AG09309 (cell line): Measurements from ENCODE around the gene IKZF2.

Experiments
- DNase-seq: peaks from one replicate; pipeline ENCODE4 v3.0.0-alpha.2; 2010; ENCODE audit warnings: low read depth
- H3K4me3 ChIP-seq: 2 replicates; pipeline ENCODE4 v1.5.1; 2011; ENCODE audit warnings: mild to moderate bottlenecking, low read depth, low read length, moderate library complexity; ENCODE audit not compliant: control insufficient read depth
- TF ChIP-seq, protein P1 (sequence below): IDR thresholded peaks from 2 replicates; pipeline ENCODE4 v1.5.1; 2011; ENCODE audit warnings: mild to moderate bottlenecking, low read depth, low read length, inconsistent platforms; ENCODE audit not compliant: insufficient read depth, control insufficient read depth; ENCODE audit errors: missing control alignments

The IKZF2 gene

GRCh38 chr2:213105212-213105611, 46.2 kb downstream of the IKZF2 start:
- no peak for DNase-seq
- H3K4me3 ChIP-seq, result no peak overlapping the region

GRCh38 chr2:213104903-213105202, 46.6 kb downstream of the IKZF2 start:
- H3K4me3 ChIP-seq, result no peak overlapping the region
- no peak for DNase-seq
- TF ChIP-seq, protein P1, sequence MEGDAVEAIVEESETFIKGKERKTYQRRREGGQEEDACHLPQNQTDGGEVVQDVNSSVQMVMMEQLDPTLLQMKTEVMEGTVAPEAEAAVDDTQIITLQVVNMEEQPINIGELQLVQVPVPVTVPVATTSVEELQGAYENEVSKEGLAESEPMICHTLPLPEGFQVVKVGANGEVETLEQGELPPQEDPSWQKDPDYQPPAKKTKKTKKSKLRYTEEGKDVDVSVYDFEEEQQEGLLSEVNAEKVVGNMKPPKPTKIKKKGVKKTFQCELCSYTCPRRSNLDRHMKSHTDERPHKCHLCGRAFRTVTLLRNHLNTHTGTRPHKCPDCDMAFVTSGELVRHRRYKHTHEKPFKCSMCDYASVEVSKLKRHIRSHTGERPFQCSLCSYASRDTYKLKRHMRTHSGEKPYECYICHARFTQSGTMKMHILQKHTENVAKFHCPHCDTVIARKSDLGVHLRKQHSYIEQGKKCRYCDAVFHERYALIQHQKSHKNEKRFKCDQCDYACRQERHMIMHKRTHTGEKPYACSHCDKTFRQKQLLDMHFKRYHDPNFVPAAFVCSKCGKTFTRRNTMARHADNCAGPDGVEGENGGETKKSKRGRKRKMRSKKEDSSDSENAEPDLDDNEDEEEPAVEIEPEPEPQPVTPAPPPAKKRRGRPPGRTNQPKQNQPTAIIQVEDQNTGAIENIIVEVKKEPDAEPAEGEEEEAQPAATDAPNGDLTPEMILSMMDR, result no peak

More at GRCh38 chr2:213105212-213105611, 46.2 kb downstream of the IKZF2 start:
- TF ChIP-seq, protein P1, result no peak

DNA sequence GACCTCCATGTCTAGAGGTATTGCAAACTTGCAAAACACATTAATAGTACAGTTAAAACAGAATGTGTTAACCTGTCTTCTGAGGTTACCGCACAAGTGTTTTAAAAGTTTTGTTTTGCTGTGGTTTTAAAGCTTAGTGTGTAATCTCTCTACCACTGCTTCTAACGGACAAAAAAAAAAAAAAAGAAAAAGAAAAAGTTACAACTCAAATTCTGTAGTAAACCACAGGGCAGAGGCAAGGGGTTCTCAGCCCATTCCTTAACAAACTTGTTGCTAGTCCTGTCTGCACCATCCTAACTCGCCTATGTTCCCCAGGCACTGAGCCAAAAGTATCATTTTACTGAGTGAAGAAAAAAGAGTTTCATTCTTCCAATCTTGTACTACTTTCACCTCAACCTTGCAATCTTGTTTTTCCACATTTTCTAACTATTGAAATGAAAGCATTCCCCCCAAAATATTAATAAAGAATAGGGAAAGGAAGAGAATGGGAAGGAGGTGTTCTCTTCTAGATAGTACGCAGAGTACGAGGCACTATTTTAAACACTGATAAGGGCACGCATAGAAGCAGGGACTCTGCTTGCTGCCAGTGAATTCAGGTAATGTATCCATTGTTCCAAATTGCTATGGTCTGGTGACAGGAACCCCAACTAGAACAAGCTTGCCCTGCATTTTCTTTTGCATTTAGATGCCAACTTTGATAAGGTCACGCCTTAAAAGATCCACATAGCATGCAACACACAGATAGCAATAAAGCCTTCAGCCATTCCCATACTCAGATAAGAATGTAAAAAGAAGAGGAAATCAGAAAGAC, 47.1 kb downstream of the IKZF2 start:
- no peak for DNase-seq
- TF ChIP-seq, protein P1, result no peak
- no peak overlapping the region for H3K4me3 ChIP-seq

- H3K4me3 ChIP-seq, result no peak overlapping the region
- no peak for DNase-seq
- TF ChIP-seq, protein P1, result no peak
These were observed 49.5 kb downstream of the IKZF2 start for GRCh38 chr2:213101692-213102460.

DNA sequence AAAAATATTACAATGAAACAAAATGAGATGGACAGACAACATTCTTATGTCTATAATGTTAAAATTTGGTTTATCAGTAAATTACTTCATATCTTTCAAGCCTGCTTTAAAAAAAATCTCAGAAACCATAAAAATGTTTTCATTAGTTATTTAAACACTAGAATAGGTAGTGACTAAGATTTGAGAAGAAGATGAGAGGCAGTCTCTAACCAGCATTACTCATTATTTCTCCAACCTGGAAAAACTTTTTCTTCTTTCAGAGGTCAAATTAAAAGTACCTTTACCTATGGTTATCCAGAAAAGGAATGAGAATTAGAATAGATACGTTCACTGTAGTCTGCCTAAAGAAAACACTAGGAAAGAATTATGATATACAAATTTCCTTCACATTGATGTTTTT, 50.3 kb downstream of the IKZF2 start:
- TF ChIP-seq, protein P1, result no peak
- DNase-seq, result no peak
- H3K4me3 ChIP-seq, result no peak overlapping the region

GRCh38 chr2:213098612-213099011, 52.8 kb downstream of the IKZF2 start:
- H3K4me3 ChIP-seq, result no peak overlapping the region
- TF ChIP-seq, protein P1, result no peak
- DNase-seq, result no peak
